HepG2 (cell line): ENCODE results near the gene ABCG4. TPM values are rescaled to one million over a fixed set of nuclear protein-coding genes. Genes with fewer than 3 reads are reported as not detected.

Experiments used
- ATAC-seq: fragments of 200-7000 bp; cut with Tn5 transposase; 3 replicates; pipeline ENCODE4 v1.9.1; 2020; ENCODE audit warnings: mild to moderate bottlenecking, moderate library complexity
- BruUV-seq: library from RNA; stranded (reverse); fragments of 400-500 nt; replicated peaks from 2 replicates; lab custom pipeline; 2021; lab: Mats Ljungman, UMichigan
- CTCF ChIA-PET: fragments of 300-600 bp; formaldehyde crosslinking; extraction: SDS; loops from one replicate; lab custom pipeline; 2021; ENCODE audit warnings: low total read pairs, inconsistent platforms, low intra/inter-chr PET ratio; lab: Yijun Ruan, JAX
- POLR2A ChIA-PET: fragments of 350-600 bp; sonication (Branson Sonifier 250); formaldehyde crosslinking; loops from one replicate; lab custom pipeline; 2020; ENCODE audit warnings: antibody characterized with exemption, inconsistent platforms; lab: Yijun Ruan, JAX
- DNase-seq: peaks from one replicate; pipeline ENCODE4 v3.0.0-alpha.2; 2015; ENCODE audit warnings: low spot score
- FAIRE-seq: peaks from 3 replicates; lab custom pipeline; 2011; peaks lifted over from hg19 to GRCh38; lab: Jason Lieb, UNC
- H2AFZ ChIP-seq: one replicate; pipeline ENCODE4 v1.6.1; 2011; ENCODE audit warnings: low read length, inconsistent platforms
- H3K27ac ChIP-seq: fragments of 300-600 bp; 3 replicates; pipeline ENCODE4 v1.8.0; 2011; ENCODE audit warnings: mixed run types, mild to moderate bottlenecking, mixed read lengths, low read length, inconsistent platforms; ENCODE audit not compliant: insufficient read depth; ENCODE audit errors: extremely low read length
- H3K27me3 ChIP-seq, 2 experiments: fragments of 200-600 bp in 1 of 2; 2 replicates in 1 of 2; 3 replicates in 1 of 2; pipeline versions ENCODE4 v1.6.0 to v1.8.0; 2011; ENCODE audit warnings: low read length in 2 of 2, mild to moderate bottlenecking in 2 of 2, moderate library complexity in 2 of 2, inconsistent platforms in 1 of 2; ENCODE audit not compliant: insufficient read depth in 2 of 2, control insufficient read depth in 1 of 2
- H3K36me3 ChIP-seq, 2 experiments: fragments of 200-600 bp in 1 of 2; replicated peaks in 1 of 2; 2 replicates in 1 of 2; 3 replicates in 1 of 2; pipeline versions ENCODE4 v1.5.1 to v1.8.0; 2011; ENCODE audit warnings: low read length in 2 of 2, inconsistent platforms in 1 of 2; ENCODE audit not compliant: insufficient read depth in 2 of 2, control insufficient read depth in 1 of 2
- H3K4me1 ChIP-seq: 2 replicates; pipeline ENCODE4 v1.5.1; 2012; ENCODE audit warnings: low read length, inconsistent platforms; ENCODE audit not compliant: insufficient read depth
- H3K4me2 ChIP-seq: 2 replicates; pipeline ENCODE4 v1.6.0; 2011; ENCODE audit warnings: low read depth, low read length, inconsistent platforms
- H3K4me3 ChIP-seq, 3 experiments: fragments of 200-600 bp in 1 of 3; sonication (generic), shearing (Covaris generic) in 1 of 3; replicated peaks in 1 of 3; 2 replicates each; pipeline ENCODE4 v1.5.1; 2011 to 2016; ENCODE audit warnings: low read length in 3 of 3, inconsistent platforms in 2 of 3, low read depth in 2 of 3, mild to moderate bottlenecking in 2 of 3, control low read depth in 1 of 3, mixed read lengths in 1 of 3; ENCODE audit not compliant: insufficient read depth in 1 of 3
- H3K79me2 ChIP-seq: one replicate; pipeline ENCODE4 v1.6.1; 2011; ENCODE audit warnings: low read length, inconsistent platforms; ENCODE audit not compliant: insufficient read depth
- H3K9ac ChIP-seq: 2 replicates; pipeline ENCODE4 v1.6.0; 2011; ENCODE audit warnings: mild to moderate bottlenecking, low read depth, low read length, inconsistent platforms; ENCODE audit not compliant: insufficient read depth
- H3K9me3 ChIP-seq: 2 replicates; pipeline ENCODE4 v1.5.1; 2012; ENCODE audit warnings: mild to moderate bottlenecking, low read length
- H4K20me1 ChIP-seq: 2 replicates; pipeline ENCODE4 v1.6.0; 2011; ENCODE audit warnings: inconsistent platforms, mild to moderate bottlenecking, low read length, moderate library complexity; ENCODE audit not compliant: insufficient read depth
- PAXIP1 ChIP-seq: sonication (generic); formaldehyde crosslinking; conservative IDR thresholded peaks from 2 replicates; pipeline ENCODE4 v1.4.0; 2020; ENCODE audit warnings: mild to moderate bottlenecking, missing genetic modification reagents, moderate library complexity
- STAG1 ChIP-seq: sonication (generic); formaldehyde crosslinking; IDR thresholded peaks from 2 replicates; pipeline ENCODE4 v1.4.0; 2020; ENCODE audit warnings: missing genetic modification reagents
- ZNF263 ChIP-seq: sonication (generic); formaldehyde crosslinking; IDR thresholded peaks from 2 replicates; pipeline ENCODE4 v1.4.0; 2020; ENCODE audit warnings: missing genetic modification reagents
- WGBS: methylation state at CpG from one replicate; pipeline ENCODE4 v1.1.6; 2017; ENCODE audit warnings: low lambda C conversion rate; 5-methylcytosine and 5-hydroxymethylcytosine counted together
- in situ Hi-C: cut with HindIII; loops from 2 replicates; pipeline ENCODE4 v1.10.0; 2017; ENCODE audit warnings: low pct_unique_long_range_greater_than_20kb; ENCODE audit not compliant: extremely low pct_ligation_motif_present
- intact Hi-C: fragments of 100-400 bp; cut with micrococcal nuclease; formaldehyde crosslinking; loops from one replicate; pipeline ENCODE4 v1.10.0; 2022; ENCODE audit not compliant: unreplicated experiment
- polyA plus RNA-seq, 8 experiments: library from polyadenylated mRNA; depleted of rRNA in 3 of 8; stranded (reverse) in 7 of 8; unstranded in 1 of 8; fragments of >200 nt; fragmentation: Illumina TruSeq in 4 of 8; extraction: Trizol in 4 of 8; gene quantifications; 2 replicates each; pipeline versions ENCODE4 v1.2.1 to v1.2.3, GENCODE V29; 2011 to 2016; ENCODE audit warnings: low read depth in 4 of 8, missing spikeins in 1 of 8, mixed read lengths in 1 of 8; ENCODE audit not compliant: insufficient read depth in 1 of 8
- total RNA-seq, 5 experiments: library from RNA; depleted of rRNA; stranded (reverse); fragments of >200 nt; fragmentation: Illumina TruSeq; extraction: Trizol; gene quantifications; 2 replicates each; pipeline ENCODE4 v1.2.3, GENCODE V29; 2016; ENCODE audit warnings: low read depth in 1 of 5
- TF ChIP-seq, protein P1 (sequence below): IDR thresholded peaks from 2 replicates; pipeline ENCODE4 v1.6.1; 2016; ENCODE audit warnings: low read depth, borderline replicate concordance
- TF ChIP-seq, protein P2 (sequence below): sonication (generic); formaldehyde crosslinking; IDR thresholded peaks from 2 replicates; pipeline ENCODE4 v1.5.1; 2020; ENCODE audit warnings: mild to moderate bottlenecking, missing genetic modification reagents, moderate library complexity

Gene ABCG4
- total and polyA plus RNA-seq, 2 of the 13 experiments (the other 11 are each of a cell fraction or from before 2014, with no cell fraction given), result not detected

- TF ChIP-seq STAG1 (CRISPR knock-in tag) (peak; percentile 41; the same call in 1 of the 2 replicates), ZNF263 (no peak)
- TF ChIP-seq, protein P1, sequence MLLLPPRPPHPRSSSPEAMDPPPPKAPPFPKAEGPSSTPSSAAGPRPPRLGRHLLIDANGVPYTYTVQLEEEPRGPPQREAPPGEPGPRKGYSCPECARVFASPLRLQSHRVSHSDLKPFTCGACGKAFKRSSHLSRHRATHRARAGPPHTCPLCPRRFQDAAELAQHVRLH (CRISPR knock-in tag), result no peak
Measured at GRCh38 chr11:119155733-119156492, 7.1 kb downstream of the ABCG4 start (continued).

- no peaks in the 10 kb centered on the region for H3K36me3 ChIP-seq
- no peak for DNase-seq
- H2AFZ ChIP-seq, result no peak overlapping the region
- intact Hi-C loops (loop anchor here (2.0 kb wide), 1 partner anchor 54 kb away; no protein-coding TSS in a partner anchor), in situ Hi-C loops (no loop called here)
- H3K4me2 ChIP-seq, result no peak overlapping the region
- CTCF ChIA-PET, result interaction anchor here (1.1 to 1.8 kb wide), 2 partner anchors 12 to 61 kb away, joined by 3 read pairs; a partner anchor contains a TSS
- no peak for FAIRE-seq
- 0 out of 2 replicates have a peak, but pooled peaks cover 4% of the 10 kb centered on the region for H3K4me1 ChIP-seq
- H4K20me1 ChIP-seq, result no peaks in the 10 kb centered on the region
- no TSS peak for BruUV-seq
- ATAC-seq, result no peak
- H3K9ac ChIP-seq, result no peak overlapping the region
- no peak overlapping the region for H3K27ac ChIP-seq
- TF ChIP-seq, protein P2, sequence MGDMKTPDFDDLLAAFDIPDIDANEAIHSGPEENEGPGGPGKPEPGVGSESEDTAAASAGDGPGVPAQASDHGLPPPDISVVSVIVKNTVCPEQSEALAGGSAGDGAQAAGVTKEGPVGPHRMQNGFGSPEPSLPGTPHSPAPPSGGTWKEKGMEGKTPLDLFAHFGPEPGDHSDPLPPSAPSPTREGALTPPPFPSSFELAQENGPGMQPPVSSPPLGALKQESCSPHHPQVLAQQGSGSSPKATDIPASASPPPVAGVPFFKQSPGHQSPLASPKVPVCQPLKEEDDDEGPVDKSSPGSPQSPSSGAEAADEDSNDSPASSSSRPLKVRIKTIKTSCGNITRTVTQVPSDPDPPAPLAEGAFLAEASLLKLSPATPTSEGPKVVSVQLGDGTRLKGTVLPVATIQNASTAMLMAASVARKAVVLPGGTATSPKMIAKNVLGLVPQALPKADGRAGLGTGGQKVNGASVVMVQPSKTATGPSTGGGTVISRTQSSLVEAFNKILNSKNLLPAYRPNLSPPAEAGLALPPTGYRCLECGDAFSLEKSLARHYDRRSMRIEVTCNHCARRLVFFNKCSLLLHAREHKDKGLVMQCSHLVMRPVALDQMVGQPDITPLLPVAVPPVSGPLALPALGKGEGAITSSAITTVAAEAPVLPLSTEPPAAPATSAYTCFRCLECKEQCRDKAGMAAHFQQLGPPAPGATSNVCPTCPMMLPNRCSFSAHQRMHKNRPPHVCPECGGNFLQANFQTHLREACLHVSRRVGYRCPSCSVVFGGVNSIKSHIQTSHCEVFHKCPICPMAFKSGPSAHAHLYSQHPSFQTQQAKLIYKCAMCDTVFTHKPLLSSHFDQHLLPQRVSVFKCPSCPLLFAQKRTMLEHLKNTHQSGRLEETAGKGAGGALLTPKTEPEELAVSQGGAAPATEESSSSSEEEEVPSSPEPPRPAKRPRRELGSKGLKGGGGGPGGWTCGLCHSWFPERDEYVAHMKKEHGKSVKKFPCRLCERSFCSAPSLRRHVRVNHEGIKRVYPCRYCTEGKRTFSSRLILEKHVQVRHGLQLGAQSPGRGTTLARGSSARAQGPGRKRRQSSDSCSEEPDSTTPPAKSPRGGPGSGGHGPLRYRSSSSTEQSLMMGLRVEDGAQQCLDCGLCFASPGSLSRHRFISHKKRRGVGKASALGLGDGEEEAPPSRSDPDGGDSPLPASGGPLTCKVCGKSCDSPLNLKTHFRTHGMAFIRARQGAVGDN (CRISPR knock-in tag), result peak; percentile 14; the same call in 1 of the 2 replicates
- TF ChIP-seq PAXIP1 (CRISPR knock-in tag), result no peak
- no peak overlapping the region for H3K4me3 ChIP-seq
- no peaks in the 10 kb centered on the region for H3K79me2 ChIP-seq
- WGBS, result 32% methylated on average over 10 of the region's 10 CpGs
- POLR2A ChIA-PET, result interaction anchor here (1.6 to 2.0 kb wide), 2 partner anchors 35 to 61 kb away, joined by 5 to 6 read pairs; partner anchors contain the start of gene HINFP
- H3K27me3 ChIP-seq, result peaks cover 17 to 70% of the 10 kb centered on the region in 2 experiments
- H3K9me3 ChIP-seq, result no peaks in the 10 kb centered on the region
Measured at GRCh38 chr11:119156496-119156895, 7.6 kb downstream of the ABCG4 start.
